ENCODE measurements around the gene GRID1.

DNA sequence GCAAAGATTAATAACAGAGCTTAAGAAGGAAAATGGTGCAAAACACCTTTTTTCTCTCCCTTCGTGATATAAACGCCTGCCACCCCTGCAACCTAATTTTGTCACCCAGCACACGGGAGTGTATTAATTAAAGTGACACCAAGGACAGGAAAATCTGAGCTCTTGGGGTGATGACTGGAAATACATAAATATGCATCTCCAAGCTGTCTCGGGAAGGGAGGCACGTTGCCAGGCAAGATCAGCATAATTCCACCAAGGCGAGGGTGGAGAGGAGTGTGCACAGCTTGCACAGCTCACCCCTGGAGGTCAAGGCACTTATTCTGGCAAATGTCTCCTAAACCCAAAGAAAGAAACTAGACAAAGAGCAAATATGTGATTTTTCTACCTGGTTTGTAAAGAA, 700.9 kb downstream of the GRID1 start:
- TF ChIP-seq, protein P1, sequence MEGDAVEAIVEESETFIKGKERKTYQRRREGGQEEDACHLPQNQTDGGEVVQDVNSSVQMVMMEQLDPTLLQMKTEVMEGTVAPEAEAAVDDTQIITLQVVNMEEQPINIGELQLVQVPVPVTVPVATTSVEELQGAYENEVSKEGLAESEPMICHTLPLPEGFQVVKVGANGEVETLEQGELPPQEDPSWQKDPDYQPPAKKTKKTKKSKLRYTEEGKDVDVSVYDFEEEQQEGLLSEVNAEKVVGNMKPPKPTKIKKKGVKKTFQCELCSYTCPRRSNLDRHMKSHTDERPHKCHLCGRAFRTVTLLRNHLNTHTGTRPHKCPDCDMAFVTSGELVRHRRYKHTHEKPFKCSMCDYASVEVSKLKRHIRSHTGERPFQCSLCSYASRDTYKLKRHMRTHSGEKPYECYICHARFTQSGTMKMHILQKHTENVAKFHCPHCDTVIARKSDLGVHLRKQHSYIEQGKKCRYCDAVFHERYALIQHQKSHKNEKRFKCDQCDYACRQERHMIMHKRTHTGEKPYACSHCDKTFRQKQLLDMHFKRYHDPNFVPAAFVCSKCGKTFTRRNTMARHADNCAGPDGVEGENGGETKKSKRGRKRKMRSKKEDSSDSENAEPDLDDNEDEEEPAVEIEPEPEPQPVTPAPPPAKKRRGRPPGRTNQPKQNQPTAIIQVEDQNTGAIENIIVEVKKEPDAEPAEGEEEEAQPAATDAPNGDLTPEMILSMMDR (conservative IDR thresholded peaks at IDR 0.05; ENCODE audit: low read depth, low read length) = no peak
- no peak for TF ChIP-seq EZH2phosphoT487 (IDR thresholded peaks at IDR 0.05; ENCODE audit: borderline replicate concordance, low read length)

Data from PC-3 (cell line).